GM21723 (cell line): ENCODE data around the gene RABEP1.

ENCODE experiments used
- ATAC-seq: cut with Tn5 transposase; IDR thresholded peaks from one replicate; pipeline ENCODE4 v1.9.1; 2021; ENCODE audit warnings: mild to moderate bottlenecking, moderate library complexity; ENCODE audit not compliant: unreplicated experiment

Gene RABEP1

DNA sequence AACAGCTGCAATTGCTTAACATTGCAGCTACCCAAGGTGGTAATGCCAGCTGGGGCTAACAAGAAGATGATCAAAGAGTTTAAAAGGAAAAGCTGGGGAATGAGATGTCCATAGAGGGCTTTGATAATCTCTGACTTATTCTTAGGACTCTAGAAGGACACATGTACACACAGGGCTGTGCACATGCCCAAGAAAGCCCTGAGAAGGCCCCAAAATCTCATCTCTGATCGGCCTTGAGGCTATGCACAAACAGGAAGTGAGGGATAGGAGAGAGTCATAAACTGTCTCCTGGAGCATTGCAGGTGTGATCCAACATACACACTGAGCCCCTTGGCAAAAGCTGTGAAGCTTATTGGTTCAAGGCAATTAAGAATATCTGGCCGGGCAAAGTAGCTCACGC, 17.2 kb upstream of the RABEP1 start:
- ATAC-seq, result no peak

GRCh38 chr17:5269241-5269960, 12.7 kb upstream of the RABEP1 start:
- no peak for ATAC-seq

- ATAC-seq, result no peak
Observed at GRCh38 chr17:5272322-5272721, 9.8 kb upstream of the RABEP1 start.

- peak; percentile 35 for ATAC-seq
Observed at GRCh38 chr17:5282642-5283217, 646 bp downstream of the RABEP1 start.

DNA sequence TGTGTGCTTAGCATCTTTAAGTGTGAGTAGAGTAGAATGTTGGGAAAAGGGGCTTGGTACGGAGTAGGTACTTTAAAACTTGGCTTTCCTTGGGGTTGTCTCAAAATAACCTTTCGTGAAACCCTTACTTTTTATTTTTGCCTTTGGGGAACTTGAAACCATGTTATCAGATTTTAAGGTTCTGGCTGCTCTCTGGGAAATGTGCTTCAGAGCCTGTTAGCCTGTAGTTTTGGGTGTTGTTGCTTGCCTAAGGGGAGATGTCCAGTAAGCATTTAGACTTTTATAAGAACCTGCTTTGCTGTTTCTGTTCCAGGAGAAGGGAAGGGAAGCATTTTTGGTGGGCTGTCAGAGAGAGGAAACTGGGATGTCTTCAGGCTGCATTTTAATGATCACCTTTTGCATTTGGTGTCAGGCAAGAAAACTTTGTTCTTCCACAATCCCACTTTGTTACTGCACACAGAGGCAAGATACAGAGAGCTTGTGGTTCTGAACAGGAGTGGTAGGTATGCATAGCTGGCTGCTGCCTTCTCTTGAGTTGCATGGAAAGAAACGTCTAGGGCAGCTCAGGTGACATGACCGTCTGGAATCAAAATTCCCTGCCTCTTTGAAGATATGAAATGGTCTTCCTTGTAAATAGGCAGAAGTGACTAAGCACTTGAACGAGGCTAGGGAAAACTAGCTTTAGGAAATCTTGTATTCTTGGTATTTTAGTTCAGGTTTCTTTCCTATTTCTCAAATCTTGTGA, 1.7 kb downstream of the RABEP1 start:
- ATAC-seq, result no peak

- ATAC-seq, result no peak
Observed at GRCh38 chr17:5284681-5285080, 2.6 kb downstream of the RABEP1 start.

DNA sequence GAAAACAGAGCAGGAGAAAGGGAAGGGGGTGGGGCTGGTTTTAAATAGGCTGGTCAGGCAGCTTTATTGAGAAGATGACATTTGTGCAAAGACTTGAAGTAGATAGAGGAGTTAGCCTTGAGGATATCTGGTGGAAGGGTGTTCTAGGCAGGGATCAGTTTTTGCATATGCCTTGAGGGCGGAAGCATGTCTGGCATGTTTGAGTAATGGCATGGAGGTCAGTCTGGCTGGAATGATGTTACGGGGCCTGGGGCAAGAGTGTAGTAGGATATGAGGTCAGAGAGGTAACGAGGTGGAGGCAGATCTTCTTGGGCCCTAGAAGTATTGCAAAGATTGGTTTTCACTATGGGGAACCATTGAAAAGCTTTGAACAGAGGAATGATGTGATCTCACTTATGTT, 4.8 kb downstream of the RABEP1 start:
- ATAC-seq, result no peak

DNA sequence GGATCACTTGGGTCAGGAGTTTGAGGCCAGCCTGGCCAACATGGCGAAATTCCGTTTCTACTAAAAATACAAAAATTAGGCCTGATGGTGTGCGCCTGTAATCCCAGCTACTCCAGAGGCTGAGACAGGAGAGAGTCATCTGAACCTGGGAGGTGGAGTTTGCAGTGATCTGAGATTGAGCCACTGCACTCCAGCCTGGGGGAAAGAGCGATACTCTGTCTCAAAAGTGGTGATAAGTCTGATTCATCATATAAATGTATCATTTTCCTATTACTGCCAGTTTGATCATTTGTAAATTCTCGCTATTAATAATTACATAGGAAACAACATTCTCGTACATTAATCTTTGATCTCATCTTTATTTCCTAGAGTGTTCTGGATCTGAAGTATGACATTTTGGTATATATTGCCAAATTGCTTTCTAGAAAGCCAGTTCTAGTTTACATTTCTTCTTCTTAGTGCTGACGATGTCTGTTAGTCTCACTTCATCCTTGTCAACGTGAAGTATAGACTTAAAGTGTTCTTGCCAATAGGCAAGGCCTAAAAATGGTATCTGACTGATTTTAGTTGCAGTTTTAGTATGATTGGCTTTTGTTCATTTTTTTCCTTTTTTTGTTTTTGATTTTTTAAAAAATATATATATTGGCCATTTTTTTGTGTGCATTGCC, 9.7 kb downstream of the RABEP1 start:
- no peak for ATAC-seq

- ATAC-seq, result no peak
Observed at GRCh38 chr17:5297245-5297644, 15.2 kb downstream of the RABEP1 start.

GRCh38 chr17:5299383-5299782, 17.3 kb downstream of the RABEP1 start:
- no peak for ATAC-seq

- ATAC-seq, result no peak
Observed at GRCh38 chr17:5304636-5305035, 22.6 kb downstream of the RABEP1 start.

DNA sequence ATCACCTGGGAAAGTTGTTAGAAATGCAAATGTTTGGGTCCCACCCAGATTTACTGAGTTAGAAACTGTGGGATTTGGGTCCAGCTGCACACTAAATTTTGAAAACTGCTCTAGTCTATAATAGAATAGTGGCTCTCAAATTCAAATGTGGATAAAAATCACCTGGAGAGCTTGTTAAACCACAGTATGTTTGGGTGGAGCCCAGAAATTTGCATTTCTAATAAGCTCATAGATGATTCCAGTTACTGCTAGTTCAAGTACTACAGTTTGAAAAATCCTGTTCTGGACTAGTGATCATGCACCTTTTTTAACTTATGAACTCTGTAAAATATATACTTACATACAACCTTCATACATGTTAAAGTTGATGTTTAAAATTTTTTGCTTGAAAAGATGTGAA, 27.8 kb downstream of the RABEP1 start:
- ATAC-seq, result no peak

DNA sequence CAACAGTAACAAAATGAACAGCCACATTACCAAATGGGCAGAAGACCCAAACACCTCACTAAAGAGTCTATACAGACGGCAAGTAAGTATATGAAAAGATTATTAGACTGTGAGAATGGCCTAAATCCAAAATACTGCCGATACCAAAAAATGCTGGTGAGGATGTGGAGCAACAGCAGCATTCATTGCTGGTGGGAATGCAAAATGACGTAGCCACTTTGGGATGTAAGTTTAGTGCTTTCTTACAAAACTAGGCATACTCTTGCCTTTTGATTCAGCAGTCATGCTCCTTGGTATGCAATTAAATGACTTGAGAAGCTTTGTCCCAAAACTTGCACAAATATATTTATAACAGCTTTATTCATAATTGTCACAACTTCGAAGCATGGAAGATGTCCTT, 43.8 kb downstream of the RABEP1 start:
- no peak for ATAC-seq

DNA sequence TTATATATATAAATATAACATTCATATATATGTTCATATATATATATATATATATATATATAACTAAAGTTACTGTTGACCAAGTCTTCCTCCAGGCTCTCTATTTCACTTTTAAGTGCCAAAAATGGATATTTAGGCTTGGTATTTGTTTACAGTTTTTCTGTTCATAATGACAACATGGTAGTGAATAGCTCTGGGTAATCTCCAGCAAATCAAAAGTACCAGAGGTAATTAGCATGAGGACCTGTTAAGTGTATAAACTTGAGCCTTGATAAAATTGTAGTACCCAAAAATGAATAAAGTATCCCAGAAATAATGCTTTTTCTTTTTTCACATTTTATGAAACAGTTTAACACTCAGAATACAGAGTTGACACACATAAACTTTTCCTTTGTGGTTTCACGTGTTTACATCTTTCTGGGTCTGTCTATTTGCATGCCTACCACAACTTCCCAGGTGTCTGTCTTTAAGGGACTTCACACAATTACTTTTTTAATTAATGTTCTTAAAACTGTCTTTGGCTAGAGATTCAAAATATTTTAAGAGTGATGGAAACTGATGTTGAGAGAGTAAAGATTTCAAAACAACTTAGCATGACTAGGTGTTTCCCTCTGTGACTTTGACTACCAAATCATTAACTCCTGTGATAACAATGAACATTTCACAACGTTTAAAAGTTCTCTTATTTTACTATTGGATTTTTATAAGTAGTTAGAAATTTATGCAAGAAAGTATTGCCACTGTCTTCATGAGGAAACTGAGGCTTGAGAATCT, 47.9 kb downstream of the RABEP1 start:
- no peak for ATAC-seq

- no peak for ATAC-seq
Observed at GRCh38 chr17:5330981-5331380, 48.9 kb downstream of the RABEP1 start.

GRCh38 chr17:5331506-5331905, 49.4 kb downstream of the RABEP1 start:
- no peak for ATAC-seq

- no peak for ATAC-seq
Observed at GRCh38 chr17:5344914-5345313, 62.8 kb downstream of the RABEP1 start.

- no peak for ATAC-seq
Observed at GRCh38 chr17:5352681-5353289, 70.7 kb downstream of the RABEP1 start.

DNA sequence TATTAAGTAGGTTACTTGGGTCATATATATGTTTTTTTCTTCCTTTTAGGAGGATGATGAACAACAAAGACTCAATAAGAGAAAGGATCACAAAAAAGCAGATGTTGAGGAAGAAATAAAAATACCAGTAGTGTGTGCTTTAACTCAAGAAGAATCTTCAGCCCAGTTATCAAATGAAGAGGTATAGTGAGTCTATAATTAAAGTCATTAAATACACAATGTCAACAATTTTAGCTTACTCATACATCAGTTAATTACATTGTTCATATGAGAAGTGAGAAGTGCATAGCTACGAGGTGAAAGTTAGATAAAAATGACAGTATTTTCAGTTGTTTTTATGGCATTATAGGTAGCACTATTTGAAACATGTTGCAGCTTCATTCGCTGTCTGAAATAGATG, 72.2 kb downstream of the RABEP1 start:
- ATAC-seq, result no peak

GRCh38 chr17:5354886-5355415, 72.9 kb downstream of the RABEP1 start:
- ATAC-seq, result no peak
